GM21529 (cell line): ENCODE results near the gene TBC1D3I.
"Not testable (repeated sequence)": the region's sequence is repeated elsewhere in the genome, so short reads cannot be mapped to it uniquely, and the experiment has no call there.

Experiments
- ATAC-seq: cut with Tn5 transposase; IDR thresholded peaks from one replicate; pipeline ENCODE4 v1.9.1; 2021; ENCODE audit not compliant: unreplicated experiment

TBC1D3I gene

GRCh38 chr17:36264470-36264869 is at the start of gene TBC1D3I:
TBC1D3I (minus strand) TSS chr17:36264570; CDS start chr17:36262985, 1,585 bp downstream.
- ATAC-seq: not testable (repeated sequence)

DNA sequence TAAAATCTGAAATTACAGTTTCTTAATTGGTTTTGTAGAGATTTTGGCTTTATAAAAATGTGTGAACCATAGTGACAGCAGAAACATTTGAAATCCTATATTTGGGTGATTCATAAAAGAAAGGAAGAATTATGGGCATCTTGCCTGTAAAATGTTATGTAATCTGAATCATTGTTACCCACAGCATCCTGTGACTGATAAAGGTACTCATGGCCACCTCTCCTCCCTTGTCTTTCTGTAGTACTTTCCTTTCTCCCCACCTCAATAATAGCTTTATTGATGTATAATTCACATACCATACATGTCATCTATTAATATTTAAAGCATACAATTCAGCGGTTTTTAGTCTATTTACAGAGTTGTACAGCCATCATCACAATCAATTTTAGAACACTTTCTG is 30.8 kb upstream of the TBC1D3I start:
- not testable (repeated sequence) for ATAC-seq

GRCh38 chr17:36289965-36290612 is 25.7 kb upstream of the TBC1D3I start:
- ATAC-seq: not testable (repeated sequence)

- ATAC-seq: not testable (repeated sequence)
Observed at GRCh38 chr17:36284219-36284618, 19.8 kb upstream of the TBC1D3I start.

- not testable (repeated sequence) for ATAC-seq
Observed at GRCh38 chr17:36283256-36283655, 18.9 kb upstream of the TBC1D3I start.

DNA sequence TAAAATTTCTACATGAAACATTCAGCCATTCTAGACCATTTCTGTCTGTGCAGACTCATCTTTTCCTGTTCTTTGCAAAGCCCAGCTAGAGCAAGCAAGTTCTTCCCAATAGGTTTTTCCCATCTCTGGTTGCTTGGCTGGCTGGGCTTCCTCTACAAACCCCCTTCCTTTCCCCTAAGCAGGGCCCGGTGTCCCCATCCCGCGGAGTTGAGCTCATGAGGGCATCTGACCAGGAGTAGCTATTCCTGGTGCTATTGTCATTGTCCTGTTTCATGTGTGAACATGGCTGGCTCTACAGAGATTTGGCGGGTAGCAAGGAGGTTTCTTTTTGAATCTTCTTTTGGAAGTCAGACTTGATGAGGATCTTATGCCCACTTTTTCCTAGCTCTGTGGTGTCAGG is 22.3 kb downstream of the TBC1D3I start:
- not testable (repeated sequence) for ATAC-seq

DNA sequence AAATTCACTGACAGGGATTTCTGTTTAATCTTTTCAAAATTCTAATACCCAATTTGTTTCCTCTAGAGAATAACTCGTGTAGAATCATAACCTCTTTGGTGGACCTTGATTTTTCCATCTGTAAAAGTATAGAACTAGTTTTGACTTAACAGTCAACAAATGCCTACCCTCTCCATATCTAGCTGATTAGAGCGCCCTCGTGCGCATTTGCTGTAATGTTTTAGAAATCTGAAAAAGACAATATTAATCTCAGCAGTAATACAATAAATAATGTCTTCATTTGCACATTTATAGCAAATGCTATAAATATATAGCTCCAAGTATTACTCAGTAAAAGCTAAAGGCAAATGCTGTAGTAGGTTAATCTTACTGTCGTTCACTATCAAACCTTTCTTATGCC is 34.7 kb downstream of the TBC1D3I start:
- ATAC-seq: not testable (repeated sequence)

GRCh38 chr17:36222967-36223366 is 41.4 kb downstream of the TBC1D3I start:
- not testable (repeated sequence) for ATAC-seq

- not testable (repeated sequence) for ATAC-seq
Observed at GRCh38 chr17:36221581-36222100, 42.7 kb downstream of the TBC1D3I start.

- ATAC-seq: not testable (repeated sequence)
Observed at GRCh38 chr17:36220737-36221580, 43.4 kb downstream of the TBC1D3I start.

DNA sequence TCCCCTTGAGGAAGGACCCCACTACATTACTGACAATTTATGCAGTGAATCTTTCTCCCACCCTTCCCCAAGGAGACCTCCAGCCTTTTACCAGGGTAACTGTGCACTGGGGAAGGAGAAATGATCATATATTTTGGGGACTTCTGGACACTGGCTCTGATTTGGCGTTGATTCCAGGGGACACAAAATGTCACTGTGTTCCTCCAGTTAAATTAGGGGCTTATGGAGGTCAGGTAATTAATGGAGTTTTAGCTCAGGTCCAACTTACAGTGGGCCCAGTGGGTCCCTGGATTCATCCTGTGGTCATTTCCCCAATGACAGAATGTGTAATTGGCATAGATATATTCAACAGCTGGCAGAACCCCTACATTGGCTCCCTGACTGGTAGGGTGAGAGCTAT is 44.8 kb downstream of the TBC1D3I start:
- ATAC-seq: not testable (repeated sequence)

DNA sequence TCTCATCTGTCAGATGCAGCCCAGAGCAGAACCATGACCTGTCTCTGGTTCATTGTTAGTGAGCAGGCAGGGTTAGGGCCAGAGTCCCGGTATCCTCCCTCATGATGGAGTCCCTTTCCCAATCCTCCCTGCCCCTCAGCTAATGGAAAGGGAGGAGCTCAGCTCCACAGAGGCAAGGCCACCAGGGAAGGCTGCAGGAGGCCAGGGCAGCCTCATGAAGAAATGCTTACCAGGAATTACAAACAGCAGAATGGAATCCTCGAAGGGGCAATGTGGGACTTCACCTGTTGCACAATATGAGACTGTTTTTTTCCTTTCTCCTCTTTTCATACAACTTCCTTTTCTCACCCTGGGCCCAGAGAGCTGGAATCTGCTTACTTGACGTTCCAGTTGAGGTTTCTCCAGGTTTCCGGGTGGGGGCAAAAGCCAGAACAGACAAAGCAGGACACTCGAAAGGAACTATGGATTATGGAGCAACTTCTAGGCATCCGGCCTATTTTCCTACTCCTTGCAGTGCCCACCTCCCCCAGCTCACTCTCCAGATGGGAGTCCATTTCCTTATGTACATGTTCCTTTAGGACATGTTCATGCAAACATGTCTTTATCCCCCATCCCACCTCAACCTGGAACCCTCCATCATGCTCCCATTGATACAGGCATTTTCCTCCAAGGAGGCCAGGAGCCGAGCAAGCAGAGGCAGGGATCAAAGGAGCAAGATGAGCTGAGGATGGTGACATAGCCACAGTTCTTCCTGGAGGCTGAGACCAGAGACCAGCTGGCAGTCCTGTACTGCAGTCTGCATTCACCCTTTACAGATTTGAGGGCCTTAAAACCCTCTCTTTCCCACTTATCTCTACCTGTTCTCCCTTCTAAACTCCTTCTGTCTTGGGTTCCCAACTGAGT is 48.7 kb downstream of the TBC1D3I start:
- ATAC-seq: not testable (repeated sequence)

DNA sequence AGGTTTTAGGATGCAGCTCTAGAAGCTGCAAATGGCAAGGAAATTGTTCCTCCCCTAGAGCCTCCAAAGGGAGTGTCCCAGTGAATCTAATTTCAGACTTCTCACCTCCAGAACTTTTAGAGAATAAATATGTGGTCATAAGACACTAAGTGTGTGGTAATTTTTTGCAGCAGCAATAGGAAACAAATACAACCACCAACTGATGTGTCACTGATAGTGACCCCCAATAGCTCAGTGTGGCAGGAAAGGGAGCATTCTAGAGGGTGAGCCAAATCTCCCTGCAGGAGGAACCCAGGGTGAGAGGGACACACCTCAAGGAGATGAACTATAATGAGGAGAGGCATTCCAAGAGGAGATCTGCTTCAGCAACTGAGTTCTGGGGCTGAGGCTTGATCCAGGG is 49.5 kb downstream of the TBC1D3I start:
- ATAC-seq: no peak

GRCh38 chr17:36213695-36214094 is 50.7 kb downstream of the TBC1D3I start:
- ATAC-seq: no peak

DNA sequence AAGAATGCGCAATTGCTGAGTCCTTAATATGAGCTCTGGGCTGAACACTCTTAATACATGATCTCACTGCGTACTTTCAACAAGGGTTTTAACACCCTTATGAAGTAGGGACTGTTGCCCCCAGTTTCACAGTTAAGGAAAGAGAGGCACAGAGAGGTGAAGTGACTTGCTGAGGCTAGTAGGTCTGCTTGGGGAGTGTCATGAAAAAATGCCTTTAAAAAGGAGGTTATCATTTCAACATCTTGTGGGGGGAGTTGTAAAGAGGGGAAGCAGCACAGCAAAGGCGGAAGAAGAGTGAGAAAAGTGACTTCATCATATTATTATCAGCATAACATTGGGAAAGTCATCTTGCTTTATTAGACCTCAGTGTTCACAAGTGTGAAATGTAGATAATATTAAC is 51.4 kb downstream of the TBC1D3I start:
- no peak for ATAC-seq

GRCh38 chr17:36212272-36212605 is 52.1 kb downstream of the TBC1D3I start:
- ATAC-seq: no peak

GRCh38 chr17:36211484-36212271 is 52.7 kb downstream of the TBC1D3I start:
- not testable (repeated sequence) for ATAC-seq

- ATAC-seq: peak; percentile 71
Observed at GRCh38 chr17:36210439-36211211, 53.7 kb downstream of the TBC1D3I start, which contains the start of gene CCL4L2. CCL4L2 (plus strand) TSS chr17:36211063.

GRCh38 chr17:36209575-36209974 is 54.8 kb downstream of the TBC1D3I start:
- ATAC-seq: no peak
